GM19397 (cell line): Measurements from ENCODE around the gene CHCHD3.

Source experiments
- ATAC-seq: cut with Tn5 transposase; IDR thresholded peaks from one replicate; pipeline ENCODE4 v1.9.1; 2021; ENCODE audit warnings: mild to moderate bottlenecking, moderate library complexity; ENCODE audit not compliant: unreplicated experiment

CHCHD3 gene

DNA sequence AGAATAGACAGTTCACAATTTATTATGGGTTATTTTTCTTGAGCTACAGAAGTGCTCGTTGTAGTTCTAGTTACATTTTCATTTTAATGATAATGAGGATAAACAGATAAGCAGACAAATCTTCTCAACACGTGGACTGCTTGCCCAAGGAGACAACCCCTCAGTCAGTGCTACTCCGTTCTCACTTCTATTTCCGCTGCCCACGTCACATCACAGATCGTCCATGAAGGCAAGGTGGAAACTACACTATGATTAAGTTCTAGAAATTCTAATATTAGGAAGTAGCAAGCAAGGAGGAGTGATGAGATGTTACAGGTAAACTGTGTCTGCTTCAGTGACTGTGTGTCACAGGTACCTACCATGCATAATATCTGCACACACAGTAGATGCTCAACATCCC is 210.5 kb downstream of the CHCHD3 start:
- no peak for ATAC-seq

DNA sequence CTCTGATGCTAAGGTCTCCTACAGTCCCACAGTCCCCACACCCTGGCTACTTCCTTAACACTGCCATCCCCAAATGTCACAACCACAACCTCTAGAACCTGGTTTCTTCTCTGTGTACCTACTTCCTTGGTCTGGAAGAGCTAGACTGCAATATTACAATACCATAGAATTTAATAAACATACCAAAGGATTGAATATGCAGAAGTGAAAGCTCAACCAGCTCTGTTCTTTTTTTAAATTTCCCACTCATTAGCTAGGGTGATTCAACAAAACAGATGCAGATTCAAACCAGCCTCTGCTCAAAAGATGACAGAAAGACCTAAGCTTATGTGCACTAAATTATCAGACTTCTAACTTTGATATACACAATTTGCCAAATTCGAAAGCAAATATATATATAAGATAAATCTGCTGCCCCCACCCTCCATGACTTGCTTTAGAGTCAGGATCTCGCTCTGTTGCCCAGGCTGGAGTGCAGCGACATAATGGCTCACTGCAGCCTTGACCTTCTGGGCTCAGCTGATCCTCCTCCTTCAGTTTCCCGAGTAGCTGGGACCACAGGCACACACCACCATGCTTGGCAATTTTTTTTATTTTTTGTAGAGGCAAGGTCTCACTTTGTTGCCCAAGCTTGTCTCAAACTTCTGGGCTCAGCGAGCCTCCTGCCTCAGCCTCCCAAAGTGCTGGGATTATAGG is 212.6 kb downstream of the CHCHD3 start:
- no peak for ATAC-seq

DNA sequence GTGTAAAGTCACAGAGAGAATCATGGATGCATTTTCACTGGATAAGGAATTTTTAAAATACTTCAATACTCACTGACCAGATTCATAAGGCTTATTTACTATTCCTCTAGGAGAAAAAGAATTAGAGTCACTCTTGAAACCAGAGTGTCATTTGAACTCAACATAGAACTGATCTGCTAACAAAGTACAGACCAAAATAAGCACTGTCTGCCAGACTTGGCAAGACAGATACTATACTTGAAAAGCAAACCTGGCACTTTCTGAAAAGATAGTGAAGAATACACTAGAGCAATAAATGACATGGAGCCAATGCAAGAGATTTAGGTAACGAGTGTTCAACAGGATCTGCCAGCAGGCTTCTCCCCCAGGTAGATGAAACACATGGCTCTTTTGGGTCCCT is 215.3 kb downstream of the CHCHD3 start:
- no peak for ATAC-seq

DNA sequence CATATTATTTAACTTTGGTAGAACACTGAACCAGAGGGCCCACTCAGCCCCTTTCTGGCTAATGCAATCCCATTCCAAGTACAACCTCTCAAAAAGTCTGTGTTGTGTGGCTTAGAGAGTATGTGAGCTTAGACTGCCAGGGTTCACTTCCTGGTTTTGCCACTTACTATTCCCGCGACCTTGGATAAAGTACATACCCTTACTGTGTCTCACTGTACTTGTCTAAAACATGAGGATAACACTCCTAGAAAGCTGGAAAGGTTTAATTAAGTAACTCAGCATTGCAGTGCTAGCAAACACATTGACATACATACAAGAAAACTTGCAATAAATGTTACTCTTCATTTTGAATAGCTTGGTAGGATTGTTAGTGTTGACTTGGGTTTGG is 215.8 kb downstream of the CHCHD3 start:
- no peak for ATAC-seq

DNA sequence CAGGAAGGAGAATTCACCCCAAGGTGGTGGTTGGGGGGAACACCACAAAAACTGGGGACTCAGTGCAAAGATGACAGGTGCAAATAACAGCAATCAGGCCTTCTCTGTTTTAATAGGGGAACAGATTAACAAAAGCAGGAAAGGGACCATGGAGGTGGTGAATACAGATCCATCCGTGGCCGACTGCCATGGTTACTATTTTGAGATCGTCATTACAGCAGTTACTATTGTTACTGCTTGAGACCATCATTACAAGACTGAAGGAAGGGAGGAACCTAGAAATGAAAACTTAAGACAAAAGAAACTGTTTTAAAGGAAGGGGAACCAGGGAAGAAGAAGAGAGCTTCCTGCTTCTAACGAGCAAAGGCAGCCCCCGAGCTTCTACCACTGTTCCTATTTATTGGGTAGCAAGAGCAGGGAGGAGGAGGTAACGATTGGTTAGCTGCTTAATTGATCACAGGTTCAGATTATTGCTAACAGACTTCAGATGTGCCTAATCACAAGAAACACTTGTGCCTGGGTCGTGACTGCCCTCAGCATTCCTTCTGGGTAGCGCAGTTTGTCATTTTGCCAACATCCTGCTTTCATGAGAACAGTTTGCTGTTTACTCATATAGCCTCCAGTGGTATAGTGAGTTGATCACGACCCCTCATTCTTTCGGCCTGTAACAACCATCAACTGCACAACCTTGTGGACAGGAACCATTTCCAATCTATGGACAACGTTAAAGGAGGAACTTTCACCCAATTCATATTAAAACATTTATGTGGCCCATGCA is 216.3 kb downstream of the CHCHD3 start:
- ATAC-seq, result no peak

DNA sequence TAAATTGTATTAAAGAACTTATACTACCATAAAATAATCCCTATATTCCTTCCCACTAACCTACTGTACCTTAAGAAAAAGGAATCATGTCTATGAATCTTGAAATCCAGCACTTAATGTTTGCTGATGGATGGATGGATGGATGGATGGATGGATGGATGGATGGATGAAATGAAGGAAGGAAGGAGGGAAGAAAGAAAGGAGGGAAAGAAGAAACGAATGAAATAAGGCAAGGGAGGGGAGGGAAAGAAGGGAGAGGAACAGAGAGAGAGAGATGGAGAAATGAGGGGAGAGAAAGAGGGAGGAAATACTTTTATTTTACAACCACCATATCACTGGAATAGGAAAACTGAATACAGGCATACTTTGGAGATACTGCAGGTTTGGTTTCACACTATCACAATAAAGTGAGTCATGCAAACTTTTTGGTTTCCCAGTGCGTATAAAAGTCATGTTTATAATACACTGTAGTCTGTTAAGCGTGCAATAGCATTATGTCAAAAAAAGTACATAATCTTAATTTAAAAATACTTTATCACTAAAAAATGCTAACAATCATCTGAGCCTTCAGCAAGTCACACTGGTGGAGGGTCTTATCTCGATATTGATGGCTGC is 219.8 kb downstream of the CHCHD3 start:
- ATAC-seq, result no peak

DNA sequence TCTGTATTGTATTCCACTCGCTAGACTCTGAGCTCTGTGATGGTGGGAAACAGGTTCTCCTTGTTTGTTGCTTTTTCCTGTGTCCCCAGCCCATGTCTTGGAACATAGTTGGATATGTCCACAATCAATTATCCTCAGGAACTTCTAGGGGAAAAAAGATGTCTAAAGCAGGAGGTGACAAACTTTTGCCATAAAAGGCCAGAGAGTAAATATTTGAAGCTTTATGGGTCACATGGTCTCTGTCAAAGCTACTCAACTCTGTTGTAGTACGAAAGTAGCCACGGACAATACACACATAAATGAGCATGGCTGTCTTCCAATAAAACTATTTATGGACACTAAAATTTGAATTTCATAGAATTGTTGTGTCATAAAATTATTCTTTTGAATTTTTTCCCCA is 220.5 kb downstream of the CHCHD3 start:
- ATAC-seq, result no peak

DNA sequence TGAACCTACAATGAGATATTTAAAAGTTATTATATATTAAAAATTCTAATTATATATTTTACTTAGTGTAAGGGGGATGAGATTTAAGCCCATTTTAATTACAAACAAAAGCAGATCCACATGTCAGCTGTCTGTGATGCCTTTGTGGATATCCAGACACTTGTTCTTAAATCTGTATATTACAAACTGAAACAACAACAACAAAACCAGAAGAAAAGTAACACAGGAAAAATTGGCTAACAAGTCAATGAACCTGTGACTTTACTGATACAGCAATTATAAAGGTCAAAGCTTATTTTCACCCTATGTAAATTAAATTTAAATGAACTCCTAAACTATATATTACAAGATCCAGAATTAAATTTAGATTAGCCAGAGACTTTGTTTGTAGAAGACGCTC is 222.7 kb downstream of the CHCHD3 start:
- ATAC-seq, result no peak

DNA sequence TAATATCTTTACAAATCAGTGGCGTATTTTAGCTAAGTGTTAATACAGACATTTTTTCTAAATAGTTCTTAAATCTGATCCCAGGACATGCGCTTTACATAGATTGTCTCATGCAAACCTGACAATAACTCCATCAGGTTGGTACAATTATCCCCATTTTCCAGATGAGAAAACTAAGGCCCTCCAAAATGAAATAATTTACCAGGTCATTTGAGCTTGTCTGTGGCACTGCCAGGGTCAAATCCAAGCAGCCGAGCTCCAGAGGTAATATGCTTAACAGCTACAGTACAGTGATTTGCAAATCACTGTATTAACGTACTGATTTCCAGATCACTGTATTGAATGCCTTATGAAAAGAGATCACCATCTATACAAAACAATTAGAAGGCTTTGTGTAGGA is 223.1 kb downstream of the CHCHD3 start:
- no peak for ATAC-seq

DNA sequence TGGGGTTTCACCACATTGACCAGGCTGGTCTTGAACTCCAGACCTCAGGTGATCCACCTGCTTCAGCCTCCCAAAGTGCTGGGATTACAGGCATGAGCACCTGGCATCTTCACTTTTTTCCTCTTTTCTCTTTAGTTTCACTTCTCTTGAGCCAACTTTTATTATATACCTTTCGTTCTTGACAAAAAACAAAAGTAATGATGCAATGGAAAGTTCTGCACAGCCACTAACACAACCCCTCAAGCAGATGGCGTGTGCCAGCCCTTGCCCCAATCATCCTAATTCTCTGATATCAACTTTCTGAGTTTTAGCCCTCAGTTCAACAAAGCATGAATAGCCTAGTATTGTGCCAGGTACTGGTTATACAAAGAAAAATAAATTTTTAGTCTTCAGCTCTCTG is 223.6 kb downstream of the CHCHD3 start:
- ATAC-seq, result no peak

DNA sequence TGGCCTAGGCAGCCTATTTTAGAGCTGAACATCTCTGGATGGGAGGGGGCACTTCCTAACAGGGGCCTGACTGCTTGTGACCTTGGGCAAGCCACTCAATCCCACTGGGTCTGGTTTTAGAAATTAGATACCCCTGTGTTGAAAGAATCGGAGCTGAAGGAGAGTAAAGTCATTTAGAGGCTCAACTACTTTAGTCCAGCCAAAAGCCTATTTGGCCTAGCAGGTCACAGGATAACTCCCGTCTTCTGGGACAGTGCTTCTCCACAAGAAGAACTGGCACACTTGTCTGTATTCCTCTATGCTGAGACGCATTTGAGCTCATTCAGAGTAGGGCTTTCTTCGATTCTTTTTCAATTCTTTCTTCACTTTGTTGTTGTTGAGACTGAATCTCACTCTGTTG is 224.2 kb downstream of the CHCHD3 start:
- ATAC-seq, result no peak

DNA sequence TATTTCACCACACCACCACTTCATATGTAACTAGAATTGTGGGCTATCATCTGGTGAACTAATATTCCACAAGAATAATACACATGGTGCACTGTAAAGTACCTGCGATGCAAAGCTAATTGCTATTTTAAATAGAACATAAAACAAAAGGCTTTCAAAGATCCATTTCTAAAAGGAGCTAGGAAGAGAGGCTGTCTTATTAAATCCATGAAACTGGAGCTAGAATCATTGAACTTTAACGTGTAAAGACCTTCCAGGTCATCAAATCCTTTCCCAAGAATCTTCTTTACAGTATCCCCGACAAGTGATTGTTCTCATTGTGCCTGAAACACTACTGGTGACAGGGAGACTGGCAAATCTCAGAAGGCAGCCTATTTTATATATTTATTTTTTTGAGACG is 224.9 kb downstream of the CHCHD3 start:
- ATAC-seq, result no peak

DNA sequence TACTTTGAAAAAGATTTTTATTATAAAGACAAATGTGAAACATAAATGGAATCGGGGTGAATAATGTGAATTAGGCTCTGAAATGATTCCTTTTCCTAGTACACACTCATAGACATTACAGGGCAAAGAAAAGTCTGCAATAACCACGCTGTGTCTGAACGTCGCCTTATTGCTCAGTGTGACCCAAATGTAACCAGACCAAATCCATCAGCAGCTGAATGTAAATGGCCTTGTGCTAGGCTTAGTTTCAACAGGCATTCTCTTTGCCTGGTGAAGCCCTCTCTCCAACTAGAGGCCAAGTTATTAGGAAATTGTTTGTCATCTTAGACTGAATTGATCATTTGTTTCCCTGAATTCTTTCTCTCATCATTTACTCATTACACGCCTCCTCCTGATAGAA is 225.5 kb downstream of the CHCHD3 start:
- no peak for ATAC-seq

DNA sequence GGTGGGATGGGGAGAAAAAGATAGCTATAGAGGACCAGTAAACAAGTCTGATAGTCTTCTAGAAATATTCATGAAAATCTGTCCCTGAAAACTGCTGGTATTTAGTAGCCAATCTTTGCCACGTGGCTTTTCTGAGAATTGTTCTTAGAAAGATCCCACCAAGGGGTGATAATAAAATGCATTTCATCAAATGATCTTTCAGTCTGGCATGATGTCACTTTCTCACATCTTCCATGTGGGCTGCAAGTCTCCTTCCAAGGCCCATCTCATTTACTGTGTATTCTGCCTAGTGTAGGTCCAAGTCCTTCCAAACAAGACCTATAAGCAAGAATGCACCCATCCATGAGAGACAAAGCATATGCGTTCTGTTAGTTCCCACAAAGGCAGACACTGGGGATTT is 226.0 kb downstream of the CHCHD3 start:
- ATAC-seq, result no peak

DNA sequence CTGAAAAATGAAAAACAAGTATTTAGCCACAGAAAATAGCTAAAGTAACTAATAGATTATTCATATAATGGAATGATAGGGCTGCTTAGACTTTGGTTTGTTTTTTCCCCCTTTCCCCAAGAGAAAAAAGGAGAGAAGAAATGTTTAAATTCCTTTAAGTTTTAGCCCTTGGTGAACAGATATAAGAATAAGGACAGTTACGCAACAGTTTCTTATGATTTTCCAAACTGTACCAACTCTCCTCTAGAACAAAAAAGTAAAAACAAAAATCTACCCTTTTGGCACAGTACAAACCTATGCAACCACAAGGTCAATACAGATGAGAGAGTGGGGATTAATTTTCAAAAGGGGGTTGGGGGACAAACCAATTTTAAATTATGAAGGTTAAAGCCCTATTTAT is 227.7 kb downstream of the CHCHD3 start:
- ATAC-seq, result no peak

DNA sequence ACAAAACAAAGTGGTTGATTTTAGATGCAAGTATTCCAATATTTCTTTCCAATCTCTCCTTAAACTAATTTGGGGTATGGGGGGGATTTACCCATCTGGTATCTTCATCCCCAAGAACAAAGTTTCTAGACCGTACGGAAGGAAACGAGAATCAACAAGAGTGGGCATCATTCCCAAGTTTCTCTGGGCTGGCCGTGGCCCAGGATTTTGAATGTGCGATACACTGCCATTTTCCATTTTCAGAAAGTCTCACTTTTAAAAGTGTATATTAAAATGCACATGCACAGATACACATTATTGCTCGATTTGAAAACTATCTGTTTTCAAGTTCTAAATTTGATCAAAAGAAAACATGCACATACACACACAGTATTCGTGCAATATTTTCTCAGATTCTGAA is 234.5 kb downstream of the CHCHD3 start:
- ATAC-seq, result no peak

DNA sequence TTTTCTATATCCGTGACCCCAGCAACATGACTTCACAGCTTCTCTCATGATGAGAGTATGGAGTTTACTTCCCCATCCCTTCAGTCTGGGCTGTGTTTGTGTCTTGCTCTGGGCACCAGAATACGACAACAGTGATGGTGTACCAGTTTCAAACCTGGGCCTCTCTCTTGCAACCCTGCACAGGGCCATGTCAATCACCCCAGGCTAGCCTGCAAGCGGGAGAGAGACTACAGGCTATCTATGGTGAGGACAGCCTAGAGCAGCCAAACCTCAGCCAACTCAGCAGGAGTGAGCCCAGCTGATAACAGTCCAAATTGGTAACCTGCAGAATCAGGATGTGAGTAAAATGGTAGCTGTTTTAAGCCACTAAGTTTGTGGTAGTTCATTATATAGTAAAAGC is 235.8 kb downstream of the CHCHD3 start:
- ATAC-seq, result no peak

DNA sequence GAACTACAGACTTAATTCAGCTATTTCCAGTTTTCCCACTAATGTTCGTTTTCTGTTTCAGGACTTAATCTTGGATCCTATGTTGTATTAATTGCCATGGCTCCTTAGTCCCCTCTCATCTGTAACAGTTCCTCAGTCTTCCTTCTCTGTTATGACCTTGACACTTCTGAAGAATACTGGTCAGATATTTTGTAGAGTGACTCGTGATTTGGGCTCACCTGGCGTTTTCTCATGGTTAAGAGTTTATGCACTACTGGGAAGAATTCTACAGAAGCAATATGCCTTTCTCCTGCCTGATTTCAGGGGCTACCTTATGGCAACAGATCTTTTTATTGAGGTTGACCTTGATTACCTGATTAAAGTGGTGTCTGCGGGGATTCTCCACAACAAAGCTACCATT is 239.4 kb downstream of the CHCHD3 start:
- ATAC-seq, result no peak

DNA sequence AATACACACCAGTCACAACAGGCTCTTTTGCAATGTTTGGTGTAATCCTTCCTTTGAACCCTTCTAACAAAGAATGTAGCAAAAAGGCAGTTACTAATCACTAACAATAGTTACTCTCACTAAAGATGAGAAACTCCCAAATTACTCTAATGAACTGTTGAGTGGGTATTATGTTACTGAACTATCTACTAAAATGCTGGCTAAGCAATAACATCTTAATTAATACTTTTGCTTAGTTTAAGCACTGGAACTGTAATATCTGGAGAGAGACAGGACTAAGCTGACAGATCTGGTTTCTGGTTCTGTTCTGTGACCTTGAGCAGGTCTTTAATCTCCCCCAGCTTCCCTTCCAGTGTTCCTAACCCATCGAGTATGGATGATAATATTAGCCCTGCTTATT is 241.7 kb downstream of the CHCHD3 start:
- ATAC-seq, result no peak

DNA sequence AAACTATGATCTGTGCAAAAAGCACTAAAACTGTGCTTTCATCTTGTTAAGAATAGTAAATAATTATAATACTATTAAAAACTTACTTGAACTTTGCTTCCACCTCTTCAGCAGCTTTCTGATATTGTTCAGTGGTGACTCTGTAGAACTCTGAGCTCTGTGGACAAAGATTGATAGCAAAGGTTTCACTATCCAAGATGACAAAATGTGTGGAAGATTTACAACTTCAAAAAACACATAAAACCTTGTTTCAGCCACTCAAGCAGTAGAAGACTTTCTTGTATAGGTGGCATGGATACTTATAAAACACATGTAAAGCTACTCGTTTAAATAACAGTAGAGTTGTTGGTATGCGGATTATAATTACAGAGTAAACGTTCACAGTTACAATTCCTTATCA is 243.6 kb downstream of the CHCHD3 start:
- ATAC-seq, result no peak

DNA sequence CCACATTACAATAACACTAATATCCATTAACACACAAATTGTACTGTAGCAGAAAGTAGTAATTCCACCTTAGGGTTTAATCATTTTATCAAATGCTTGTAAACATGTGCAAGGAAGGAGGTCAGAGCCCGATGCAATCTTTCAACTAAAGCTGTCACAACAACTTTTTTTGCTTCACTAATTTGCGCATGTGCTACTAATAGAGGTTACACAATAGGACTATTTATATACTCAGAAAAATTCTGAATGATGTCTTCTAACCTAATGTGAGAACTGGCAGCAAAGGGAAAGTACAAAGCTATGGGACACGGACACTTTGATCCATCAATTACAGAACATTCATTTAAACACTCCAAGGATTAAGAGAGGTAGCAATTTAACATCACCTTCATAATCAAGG is 244.4 kb downstream of the CHCHD3 start:
- no peak for ATAC-seq

DNA sequence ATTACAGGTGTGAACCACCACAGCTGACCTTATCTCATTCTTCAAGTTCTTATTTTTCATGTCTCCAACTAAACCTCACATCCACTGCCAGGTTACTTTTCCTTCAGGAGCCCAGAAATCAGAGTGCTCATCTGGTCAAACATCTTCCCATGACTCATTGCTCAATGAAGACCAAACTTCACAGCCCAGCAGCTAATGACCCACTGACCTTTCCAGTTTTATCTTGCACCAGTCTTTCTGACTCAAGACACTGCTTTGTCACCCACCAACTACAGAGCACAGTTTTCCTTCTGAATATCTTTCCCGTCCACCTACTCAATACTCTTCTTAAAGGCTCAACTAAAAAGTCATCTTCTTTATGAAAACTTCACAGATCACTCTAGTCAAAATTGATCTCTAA is 245.1 kb downstream of the CHCHD3 start:
- ATAC-seq, result no peak
